Keratinocyte (primary cell): ENCODE data around the gene RTN4RL2. TPM values are rescaled to one million over a fixed set of nuclear protein-coding genes. Genes with fewer than 3 reads are reported as not detected.

Experiments used
- DNase-seq: peaks from one replicate; pipeline ENCODE4 v3.0.0-alpha.2; 2011; ENCODE audit warnings: low read depth, missing footprints, low spot score
- FAIRE-seq: peaks from 2 replicates; lab custom pipeline; 2011; peaks lifted over from hg19 to GRCh38; lab: Jason Lieb, UNC
- H2AFZ ChIP-seq: 2 replicates; pipeline ENCODE4 v1.6.0; 2012; ENCODE audit warnings: low read length, control low read depth, inconsistent platforms; ENCODE audit not compliant: control insufficient read depth
- H3K27ac ChIP-seq: 2 replicates; pipeline ENCODE4 v1.5.1; 2011; ENCODE audit warnings: low read length; ENCODE audit not compliant: control insufficient read depth, insufficient read depth
- H3K27me3 ChIP-seq: 3 replicates; pipeline ENCODE4 v1.6.0; 2011; ENCODE audit warnings: low read length; ENCODE audit not compliant: control insufficient read depth, insufficient read depth; ENCODE audit errors: extremely low read depth
- H3K36me3 ChIP-seq, 2 experiments: 2 replicates in 1 of 2; 3 replicates in 1 of 2; pipeline ENCODE4 v1.5.1; 2011; ENCODE audit warnings: low read length in 2 of 2, mild to moderate bottlenecking in 1 of 2; ENCODE audit not compliant: control insufficient read depth in 2 of 2, insufficient read depth in 2 of 2; ENCODE audit errors: extremely low read depth in 1 of 2
- H3K4me1 ChIP-seq: 3 replicates; pipeline ENCODE4 v1.5.1; 2011; ENCODE audit warnings: low read length; ENCODE audit not compliant: control insufficient read depth, insufficient read depth; ENCODE audit errors: extremely low read depth
- H3K4me2 ChIP-seq: 3 replicates; pipeline ENCODE4 v1.6.0; 2011; ENCODE audit warnings: low read depth, low read length; ENCODE audit not compliant: control insufficient read depth, insufficient read depth; ENCODE audit errors: extremely low read depth
- H3K4me3 ChIP-seq, 3 experiments: fragments of 200-600 bp in 1 of 3; sonication (generic) in 1 of 3; 2 replicates in 2 of 3; 3 replicates in 1 of 3; pipeline ENCODE4 v1.5.1; 2011 to 2016; ENCODE audit warnings: low read length in 3 of 3, mild to moderate bottlenecking in 3 of 3, control low read depth in 2 of 3, inconsistent platforms in 1 of 3, low read depth in 1 of 3, mixed read lengths in 1 of 3, mixed run types in 1 of 3, moderate library complexity in 1 of 3; ENCODE audit not compliant: control insufficient read depth in 2 of 3, insufficient read depth in 2 of 3; ENCODE audit errors: extremely low read depth in 1 of 3
- H3K79me2 ChIP-seq: 2 replicates; pipeline ENCODE4 v1.6.0; 2012; ENCODE audit warnings: low read length; ENCODE audit not compliant: control insufficient read depth, insufficient read depth
- H3K9ac ChIP-seq: 3 replicates; pipeline ENCODE4 v1.6.0; 2011; ENCODE audit warnings: low read length; ENCODE audit not compliant: control insufficient read depth, insufficient read depth; ENCODE audit errors: extremely low read depth
- H3K9me1 ChIP-seq: 3 replicates; pipeline ENCODE4 v1.6.0; 2011; ENCODE audit warnings: low read length; ENCODE audit not compliant: control insufficient read depth, insufficient read depth; ENCODE audit errors: extremely low read depth
- H3K9me3 ChIP-seq: 2 replicates; pipeline ENCODE4 v1.5.1; 2012; ENCODE audit warnings: low read depth, low read length; ENCODE audit not compliant: control insufficient read depth
- H4K20me1 ChIP-seq: 3 replicates; pipeline ENCODE4 v1.6.0; 2011; ENCODE audit warnings: low read length; ENCODE audit not compliant: control insufficient read depth, insufficient read depth; ENCODE audit errors: extremely low read depth
- CTCF ChIP-seq, 3 experiments: IDR thresholded peaks in 1 of 3; conservative IDR thresholded peaks in 1 of 3; optimal IDR thresholded peaks in 1 of 3; 2 replicates in 2 of 3; 3 replicates in 1 of 3; pipeline versions ENCODE3 to v1.5.1; 2011; ENCODE audit warnings: low read length in 3 of 3, mild to moderate bottlenecking in 3 of 3, moderate library complexity in 2 of 3, control low read depth in 1 of 3, inconsistent platforms in 1 of 3; ENCODE audit not compliant: insufficient read depth in 2 of 3; ENCODE audit errors: extremely low read depth in 1 of 3
- EZH2 ChIP-seq: IDR thresholded peaks from one replicate; pipeline ENCODE4 v1.6.1; 2012; ENCODE audit warnings: inconsistent platforms, mild to moderate bottlenecking, low read length, moderate library complexity
- dilution Hi-C: fragments of 300-500 bp; cut with MboI; formaldehyde crosslinking; loops from one replicate; pipeline ENCODE4 v1.7.0; 2020; ENCODE audit warnings: low sequenced_read_pairs; ENCODE audit not compliant: extremely low pct_ligation_motif_present
- polyA minus RNA-seq, 3 experiments: library from RNA; depleted of rRNA, polyadenylated mRNA; stranded (reverse); fragments of >200 nt; gene quantifications; 1 replicate in 1 of 3; 2 replicates in 1 of 3; 3 replicates in 1 of 3; pipeline ENCODE4 v1.2.3, GENCODE V29; 2011
- polyA plus RNA-seq, 5 experiments: library from polyadenylated mRNA; depleted of rRNA in 3 of 5; stranded (reverse) in 3 of 5; stranded (forward) in 1 of 5; unstranded in 1 of 5; fragments of >200 nt; gene quantifications; 1 replicate in 1 of 5; 2 replicates in 3 of 5; 3 replicates in 1 of 5; pipeline versions ENCODE4 v1.2.1 to v1.2.3, GENCODE V29; 2011 to 2012; ENCODE audit warnings: missing spikeins in 2 of 5, low read depth in 1 of 5, low replicate concordance in 1 of 5

RTN4RL2 gene
- polyA plus RNA-seq (0.03 to 0.12 TPM in 2 of 3 replicates, not detected in the other), polyA minus RNA-seq (not detected in 3 replicates)
- polyA plus RNA-seq (2011; ENCODE audit: low read depth): not detected
- 0.18 TPM in 1 of 2 replicates, not detected in the other for polyA plus RNA-seq (2011; cell fraction: cytosol; rRNA removed)
- 0.13 TPM in 1 of 2 replicates, not detected in the other for polyA plus RNA-seq (2011; cell fraction: nucleus; rRNA removed)
- polyA plus RNA-seq (2012; ENCODE audit: low replicate concordance): 0.28 and 0.39 TPM in 2 replicates
- not detected for polyA minus RNA-seq (2011; cell fraction: cytosol; rRNA and poly(A)+ RNA removed)
- not detected in 2 replicates for polyA minus RNA-seq (2011; cell fraction: nucleus; rRNA and poly(A)+ RNA removed)

- Histone ChIP-seq H3K9ac (peak within 1 kb of the TSS; percentile 52), H2AFZ (peak within 1 kb of the TSS; percentile 56), H3K4me1 (peaks cover 20% of the 10 kb centered on the region), H3K27ac (no peak within 1 kb of the TSS), H4K20me1 (no peaks in the 10 kb centered on the region), H3K36me3 (no peaks in the 10 kb centered on the region), H3K9me1 (no peaks in the 10 kb centered on the region), H3K4me2 (peak within 1 kb of the TSS; percentile 93), H3K79me2 (no peaks in the 10 kb centered on the region), H3K4me3 (peak within 1 kb of the TSS; percentile 8 to 79 (median 70)), H3K27me3 (peaks cover 42% of the 10 kb centered on the region), H3K9me3 (no peaks in the 10 kb centered on the region)
- dilution Hi-C loops: no loop called here
- TF ChIP-seq CTCF (optimal IDR thresholded peaks at IDR 0.05 in 1 of 3, IDR thresholded peaks at IDR 0.05 in 1 of 3, conservative IDR thresholded peaks at IDR 0.05 in 1 of 3; ENCODE audit: extremely low read depth in 1 of 3, insufficient read depth in 2 of 3, low read length in 3 of 3) (peak in 2 of 3 experiments; percentile 4 to 49), EZH2 (no peak)
- no peak for FAIRE-seq
- DNase-seq: no peak
Observed at GRCh38 chr11:57460022-57460757, at the start of gene RTN4RL2. TSS of gene RTN4RL2 (plus strand) at chr11:57460528. CDS start at chr11:57460866, 338 bp downstream.

- Histone ChIP-seq H3K27me3 (no peaks in the 10 kb centered on the region), H3K79me2 (peaks cover 5% of the 10 kb centered on the region), H3K4me1 (no peaks in the 10 kb centered on the region), H3K36me3 (peaks cover 28 to 59% of the 10 kb centered on the region in 2 experiments), H3K27ac (no peak overlapping the region), H3K4me2 (no peak overlapping the region), H3K9ac (no peak overlapping the region), H2AFZ (no peak overlapping the region), H3K9me1 (no peaks in the 10 kb centered on the region), H4K20me1 (peaks cover 8% of the 10 kb centered on the region), H3K4me3 (no peak overlapping the region), H3K9me3 (no peaks in the 10 kb centered on the region)
- TF ChIP-seq EZH2: no peak
- TF ChIP-seq CTCF (optimal IDR thresholded peaks at IDR 0.05 in 1 of 3, IDR thresholded peaks at IDR 0.05 in 1 of 3, conservative IDR thresholded peaks at IDR 0.05 in 1 of 3; ENCODE audit: extremely low read depth in 1 of 3, insufficient read depth in 2 of 3, low read length in 3 of 3): no peak
- dilution Hi-C loops: no loop called here
- no peak for DNase-seq
- no peak for FAIRE-seq
Observed at GRCh38 chr11:57413681-57414080, 46.6 kb upstream of the RTN4RL2 start.
